Activated CD4-positive, alpha-beta T cell treated with anti-CD3 and anti-CD28 coated beads, Interleukin-2, Interleukin-4, amounts not matched to agents 100 ng/mL and 50 ng/mL, durations not matched to agents 16 hours and 8 hours (primary cell): ENCODE results near the gene SMARCB1.

Experiments
- DNase-seq: peaks from one replicate; pipeline ENCODE4 v3.0.0-alpha.2; 2020; ENCODE audit warnings: low spot score

The SMARCB1 gene

GRCh38 chr22:23803001-23803819 lies 16.4 kb downstream of the SMARCB1 start:
- DNase-seq: no peak

- DNase-seq: no peak
These were observed 18.1 kb downstream of the SMARCB1 start for GRCh38 chr22:23804781-23805291.

- no peak for DNase-seq
These were observed 20.1 kb downstream of the SMARCB1 start for GRCh38 chr22:23806837-23807236.

- DNase-seq: no peak
These were observed 25.6 kb downstream of the SMARCB1 start for GRCh38 chr22:23812378-23812777.

- DNase-seq: no peak
These were observed 28.9 kb downstream of the SMARCB1 start for GRCh38 chr22:23815541-23816155.

GRCh38 chr22:23816156-23816976 lies 29.6 kb downstream of the SMARCB1 start:
- DNase-seq: no peak

GRCh38 chr22:23817146-23817545 lies 30.4 kb downstream of the SMARCB1 start:
- DNase-seq: no peak

- no peak for DNase-seq
These were observed 31.8 kb downstream of the SMARCB1 start for GRCh38 chr22:23818541-23818940.

- DNase-seq: peak; percentile 48
These were observed 34.0 kb downstream of the SMARCB1 start for GRCh38 chr22:23820748-23821211.

- no peak for DNase-seq
These were observed 35.4 kb downstream of the SMARCB1 start for GRCh38 chr22:23822101-23822671.

GRCh38 chr22:23823331-23823791 lies 36.6 kb downstream of the SMARCB1 start:
- no peak for DNase-seq

- DNase-seq: no peak
These were observed 37.9 kb downstream of the SMARCB1 start for GRCh38 chr22:23824476-23825245.

- no peak for DNase-seq
These were observed 38.6 kb downstream of the SMARCB1 start for GRCh38 chr22:23825246-23825905.

GRCh38 chr22:23826510-23827350 lies 40.0 kb downstream of the SMARCB1 start:
- DNase-seq: no peak

GRCh38 chr22:23827351-23827995 lies 40.7 kb downstream of the SMARCB1 start:
- DNase-seq: no peak

GRCh38 chr22:23828800-23829680 lies 42.3 kb downstream of the SMARCB1 start:
- no peak for DNase-seq

- no peak for DNase-seq
These were observed 43.1 kb downstream of the SMARCB1 start for GRCh38 chr22:23829845-23830372.

GRCh38 chr22:23831261-23831660 lies 44.5 kb downstream of the SMARCB1 start:
- DNase-seq: no peak
